Non-pigmented ciliary epithelial cell (primary cell): ENCODE results near the gene HIRA.
A peak's percentile ranks its signal among the peaks of the same experiment; 100 is the strongest.

Experiments
- DNase-seq: peaks from one replicate; pipeline ENCODE4 v3.0.0-alpha.2; 2010; ENCODE audit warnings: low read depth

The HIRA gene, protein sequence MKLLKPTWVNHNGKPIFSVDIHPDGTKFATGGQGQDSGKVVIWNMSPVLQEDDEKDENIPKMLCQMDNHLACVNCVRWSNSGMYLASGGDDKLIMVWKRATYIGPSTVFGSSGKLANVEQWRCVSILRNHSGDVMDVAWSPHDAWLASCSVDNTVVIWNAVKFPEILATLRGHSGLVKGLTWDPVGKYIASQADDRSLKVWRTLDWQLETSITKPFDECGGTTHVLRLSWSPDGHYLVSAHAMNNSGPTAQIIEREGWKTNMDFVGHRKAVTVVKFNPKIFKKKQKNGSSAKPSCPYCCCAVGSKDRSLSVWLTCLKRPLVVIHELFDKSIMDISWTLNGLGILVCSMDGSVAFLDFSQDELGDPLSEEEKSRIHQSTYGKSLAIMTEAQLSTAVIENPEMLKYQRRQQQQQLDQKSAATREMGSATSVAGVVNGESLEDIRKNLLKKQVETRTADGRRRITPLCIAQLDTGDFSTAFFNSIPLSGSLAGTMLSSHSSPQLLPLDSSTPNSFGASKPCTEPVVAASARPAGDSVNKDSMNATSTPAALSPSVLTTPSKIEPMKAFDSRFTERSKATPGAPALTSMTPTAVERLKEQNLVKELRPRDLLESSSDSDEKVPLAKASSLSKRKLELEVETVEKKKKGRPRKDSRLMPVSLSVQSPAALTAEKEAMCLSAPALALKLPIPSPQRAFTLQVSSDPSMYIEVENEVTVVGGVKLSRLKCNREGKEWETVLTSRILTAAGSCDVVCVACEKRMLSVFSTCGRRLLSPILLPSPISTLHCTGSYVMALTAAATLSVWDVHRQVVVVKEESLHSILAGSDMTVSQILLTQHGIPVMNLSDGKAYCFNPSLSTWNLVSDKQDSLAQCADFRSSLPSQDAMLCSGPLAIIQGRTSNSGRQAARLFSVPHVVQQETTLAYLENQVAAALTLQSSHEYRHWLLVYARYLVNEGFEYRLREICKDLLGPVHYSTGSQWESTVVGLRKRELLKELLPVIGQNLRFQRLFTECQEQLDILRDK

DNA sequence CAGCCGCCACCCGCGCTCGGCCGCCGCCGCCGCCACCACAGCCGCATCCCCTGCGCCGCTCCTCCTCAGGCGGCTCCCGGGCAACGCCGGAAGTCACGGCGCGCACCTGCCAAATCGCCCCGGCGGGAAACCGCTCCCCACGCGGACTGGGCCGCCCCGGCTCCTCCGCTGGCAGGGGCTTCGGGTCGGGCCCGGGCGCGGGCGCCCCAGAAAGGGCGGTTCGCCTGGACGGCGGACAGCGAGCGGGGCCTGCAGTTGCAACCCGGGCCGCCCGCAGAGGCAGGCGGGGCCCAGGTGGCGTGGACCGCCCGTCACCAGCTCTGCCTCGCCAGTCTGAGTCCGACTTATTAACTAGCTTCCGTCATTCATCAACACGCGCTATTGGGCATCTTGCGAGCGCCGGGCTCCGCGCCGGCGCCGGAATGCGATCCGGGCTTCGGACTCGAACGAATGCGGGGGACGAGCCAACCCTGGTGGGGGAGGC is at the start of gene HIRA:
TSS of gene HIRA (minus strand) at position 85 of the 484 bp plus-strand sequence. CDS start 257 bp downstream, outside the sequence.
- no peak for DNase-seq

GRCh38 chr22:19480789-19481188 is 49.3 kb upstream of the HIRA start:
- no peak for DNase-seq

- no peak for DNase-seq
Observed at GRCh38 chr22:19480173-19480568, 48.6 kb upstream of the HIRA start.

GRCh38 chr22:19479355-19480172 is 48.0 kb upstream of the HIRA start, which contains the start of gene CDC45:
TSS of gene CDC45 (plus strand) at chr22:19479920. CDS start at chr22:19479969, 49 bp downstream.
- DNase-seq: peak; percentile 95

GRCh38 chr22:19478901-19479354 is 47.4 kb upstream of the HIRA start, which contains the start of gene UFD1:
TSS of gene UFD1 (minus strand) at chr22:19479193. CDS start at chr22:19479085, 108 bp downstream.
- DNase-seq: no peak

GRCh38 chr22:19478045-19478900 is 46.7 kb upstream of the HIRA start:
- DNase-seq: no peak

DNA sequence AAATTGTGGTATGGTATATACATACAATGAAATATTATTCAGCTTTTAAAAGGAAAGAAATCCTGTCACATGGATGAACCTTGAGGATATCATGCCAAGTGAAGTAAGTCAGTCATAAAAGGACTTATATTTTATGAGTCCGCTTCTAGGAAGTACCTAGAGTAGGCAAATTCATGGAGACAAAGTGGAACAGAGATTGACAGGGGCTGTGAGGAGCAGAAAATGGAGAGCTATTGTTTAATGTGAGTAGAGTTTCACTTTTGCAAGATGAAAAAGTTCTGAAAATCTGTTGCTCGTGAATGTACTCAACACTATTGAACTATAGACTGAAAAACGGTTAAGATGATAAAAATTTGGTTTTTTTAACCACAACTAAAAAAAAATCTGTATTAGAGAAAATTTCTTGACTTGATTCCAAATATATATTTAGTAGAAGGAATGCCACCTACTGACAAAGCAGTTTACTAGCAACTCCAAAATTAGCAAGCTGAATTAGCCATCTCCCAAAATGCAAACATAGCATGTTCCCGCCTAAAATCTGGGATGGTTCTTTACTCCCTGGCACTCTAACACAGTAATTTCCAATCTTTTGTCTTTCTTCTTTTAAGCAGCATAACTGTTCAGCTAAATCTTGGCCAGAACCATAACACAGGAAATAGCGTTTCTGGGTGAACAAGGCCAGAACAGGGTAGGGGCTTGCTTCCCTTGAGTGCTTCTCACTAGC is 46.0 kb upstream of the HIRA start:
- no peak for DNase-seq

DNA sequence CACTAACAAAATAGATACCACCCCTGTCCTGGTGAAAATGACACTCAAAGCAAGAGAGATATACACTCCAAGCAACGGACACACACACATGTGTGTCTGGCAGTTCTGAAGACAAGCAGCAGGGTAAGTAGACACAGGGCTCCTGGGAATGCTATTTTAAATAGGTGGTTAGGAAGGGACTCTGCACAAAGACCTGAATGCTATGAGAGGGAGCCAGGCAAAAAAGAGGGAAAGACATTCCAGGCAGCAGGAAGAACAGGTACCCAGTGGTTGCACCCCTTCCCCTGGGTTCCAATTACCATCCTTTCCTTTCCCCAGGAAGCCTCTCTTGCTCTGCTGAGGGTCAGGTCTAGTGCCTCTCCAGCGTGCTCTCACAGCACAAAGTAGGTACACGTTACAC is 44.5 kb upstream of the HIRA start:
- no peak for DNase-seq

DNA sequence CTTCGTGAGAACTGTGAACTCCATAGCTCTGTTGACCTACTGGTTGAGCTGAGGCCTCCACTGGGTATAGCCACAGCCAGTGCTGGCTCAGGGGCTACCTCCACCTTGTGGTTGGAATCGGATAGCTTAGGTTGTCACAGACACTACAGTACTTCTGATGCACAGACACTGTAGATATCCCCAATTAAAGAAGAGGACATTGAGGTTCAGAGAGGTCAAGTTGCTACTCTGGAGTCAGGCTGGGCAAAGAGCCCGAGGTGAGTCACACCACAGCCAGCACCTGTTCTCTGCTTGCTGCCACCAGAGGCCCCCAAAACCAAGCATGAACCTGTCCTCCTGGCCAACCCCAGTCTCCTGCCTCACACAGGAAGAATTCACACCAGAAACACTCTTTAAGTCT is 42.0 kb upstream of the HIRA start:
- DNase-seq: no peak

- no peak for DNase-seq
Observed at GRCh38 chr22:19472233-19472632, 40.7 kb upstream of the HIRA start.

DNA sequence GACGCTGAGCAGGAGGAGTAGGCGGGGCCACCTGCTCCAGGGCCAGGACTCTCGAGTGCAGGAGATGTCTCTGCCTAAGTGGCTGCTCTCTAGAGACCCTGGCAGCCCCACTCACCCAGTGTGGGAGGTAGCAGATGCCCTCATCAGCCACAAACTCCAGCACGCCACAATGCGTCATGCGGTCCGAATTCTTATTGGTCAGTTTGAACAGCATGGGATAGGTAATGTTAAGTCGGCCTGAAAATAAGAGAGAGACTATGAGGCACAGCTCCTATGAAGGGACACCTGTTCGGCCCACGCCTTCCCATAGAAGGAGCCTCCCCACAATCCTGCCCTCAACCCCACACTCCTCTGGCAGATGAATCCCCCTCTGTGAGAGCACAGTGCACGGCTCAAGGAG is 40.0 kb upstream of the HIRA start:
- no peak for DNase-seq

DNA sequence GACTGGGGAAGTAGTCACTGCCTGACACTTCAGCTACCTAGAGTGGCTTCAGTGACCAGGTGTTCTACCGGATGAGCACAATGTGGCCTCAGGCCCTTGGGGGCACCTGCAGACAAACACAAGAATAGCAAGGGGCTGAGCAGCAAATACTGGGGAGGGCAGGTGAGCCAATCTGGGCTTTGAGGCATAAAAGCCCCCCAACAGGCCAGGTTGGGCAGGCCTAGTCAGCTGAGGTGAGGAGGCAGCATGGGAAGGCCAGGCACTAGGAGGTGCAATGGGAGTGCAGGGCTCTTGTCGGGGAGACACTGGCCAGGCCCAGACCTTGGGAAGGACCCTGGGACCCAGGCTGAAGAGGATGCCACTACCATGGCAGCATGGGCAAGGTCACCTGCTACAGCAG is 38.5 kb upstream of the HIRA start:
- DNase-seq: no peak

DNA sequence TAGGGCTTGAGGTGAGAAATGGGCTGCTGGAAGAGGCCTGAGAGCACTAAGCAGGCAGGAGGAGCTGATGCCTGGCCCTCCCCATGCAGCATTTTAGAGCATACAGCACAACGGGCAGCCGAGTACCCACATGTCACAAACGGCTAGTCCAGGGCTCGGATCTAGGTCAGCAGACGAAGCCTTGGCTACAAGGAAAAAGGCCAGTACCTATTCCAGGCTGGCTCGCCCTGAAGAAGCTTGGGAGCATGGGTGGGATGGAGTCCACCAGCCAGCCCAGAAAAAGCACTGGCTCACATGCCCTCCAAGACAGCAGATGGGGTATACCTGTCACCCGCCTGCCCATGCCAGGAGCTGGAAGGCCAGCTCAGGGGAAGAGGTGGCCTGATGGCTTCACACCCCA is 37.9 kb upstream of the HIRA start:
- no peak for DNase-seq

- no peak for DNase-seq
Observed at GRCh38 chr22:19467912-19468311, 36.4 kb upstream of the HIRA start.

DNA sequence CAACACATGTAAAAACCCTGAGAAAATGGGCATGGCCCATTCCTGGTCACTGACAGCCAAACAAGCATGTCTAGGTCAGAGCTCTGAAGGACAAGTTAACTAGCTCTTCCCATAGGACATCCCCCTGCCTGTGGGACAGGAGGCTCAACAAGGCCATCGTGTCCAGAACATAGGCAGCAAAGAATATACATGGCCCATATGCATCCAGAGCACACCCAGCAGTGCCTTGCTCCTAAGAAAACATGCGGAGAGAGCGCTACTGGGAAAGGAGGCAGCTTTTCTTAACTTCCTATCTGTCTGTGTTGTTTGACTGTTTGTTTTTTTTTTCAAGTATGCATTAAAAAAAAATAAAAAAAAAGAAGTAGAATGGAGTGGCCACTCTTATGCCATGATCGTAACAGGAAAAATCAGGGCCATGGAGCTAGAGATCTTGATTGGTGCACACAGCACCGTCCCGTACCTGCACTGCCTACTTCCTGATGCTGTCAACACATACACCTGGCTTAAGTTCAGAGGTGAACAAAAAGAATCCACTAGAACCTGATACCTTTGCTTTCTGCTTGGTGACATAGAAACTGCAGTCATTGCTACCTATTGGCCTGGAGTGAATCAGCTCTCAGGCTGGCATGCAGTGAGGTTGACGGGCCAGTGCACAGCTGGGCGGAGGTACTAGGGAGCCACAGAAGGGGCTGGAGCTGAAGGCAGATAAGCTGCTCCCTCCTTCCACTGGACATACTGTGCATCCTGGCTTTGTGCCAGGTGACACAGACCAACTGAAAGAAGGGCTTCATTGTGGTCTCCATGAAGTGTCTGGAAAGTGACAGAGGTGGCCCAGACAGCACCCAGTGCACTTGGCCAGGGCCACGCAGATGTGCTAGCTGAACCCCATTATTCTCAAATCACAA is 35.6 kb upstream of the HIRA start:
- DNase-seq: no peak

DNA sequence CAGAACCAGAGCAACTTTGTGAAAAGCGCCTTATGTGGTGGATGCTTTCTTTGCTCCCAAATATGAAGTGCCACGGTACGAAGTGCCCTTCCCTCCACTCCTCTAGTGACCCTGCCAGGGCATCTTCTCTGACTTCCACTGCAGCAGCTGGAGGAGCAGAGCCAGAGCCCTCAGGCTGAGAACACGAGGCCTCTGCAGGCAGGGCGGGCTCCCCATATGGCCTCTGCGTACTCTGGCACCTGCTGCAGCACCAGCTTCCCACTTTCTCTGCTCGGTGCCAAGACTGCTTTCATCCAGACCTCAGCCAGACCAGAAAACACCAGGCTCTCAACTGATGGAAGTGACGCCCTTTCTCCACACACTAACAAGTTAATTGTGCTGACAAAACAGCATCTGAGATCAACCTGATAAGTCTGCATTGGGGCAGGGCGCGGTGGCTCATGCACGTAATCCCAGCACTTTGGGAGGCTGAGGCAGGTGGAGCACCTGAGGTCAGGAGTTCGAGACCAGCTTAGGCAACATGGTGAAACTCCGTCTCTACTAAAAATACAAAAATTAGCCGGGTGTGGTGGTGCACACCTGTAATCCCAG is 34.7 kb upstream of the HIRA start:
- no peak for DNase-seq

DNA sequence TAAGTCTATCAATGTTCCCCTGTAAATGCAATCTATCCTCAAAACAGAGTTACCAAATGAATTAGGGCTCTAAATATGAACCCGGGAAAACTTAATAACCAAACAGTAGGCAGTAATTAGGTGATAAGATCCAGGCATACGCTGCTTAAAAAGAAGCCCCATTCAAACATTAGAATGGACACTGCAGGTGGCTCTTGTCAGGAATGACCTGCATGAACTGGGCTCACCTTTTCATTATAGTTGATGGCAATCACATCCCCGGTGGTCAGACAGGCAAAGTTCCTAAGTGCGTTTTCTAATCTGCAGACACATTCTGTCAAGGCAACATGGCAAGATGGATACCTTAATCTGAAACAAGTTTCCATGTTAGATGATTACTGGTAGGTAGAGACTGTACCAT is 33.4 kb upstream of the HIRA start:
- no peak for DNase-seq

- no peak for DNase-seq
Observed at GRCh38 chr22:19464546-19464945, 33.0 kb upstream of the HIRA start.
